HG02938 (cell line): ENCODE results near the gene ANXA5.
"Not testable (repeated sequence)": the region's sequence is repeated elsewhere in the genome, so short reads cannot be mapped to it uniquely, and the experiment has no call there.

Experiments used
- ATAC-seq: cut with Tn5 transposase; IDR thresholded peaks from one replicate; pipeline ENCODE4 v1.9.1; 2021; ENCODE audit warnings: mild to moderate bottlenecking, moderate library complexity; ENCODE audit not compliant: unreplicated experiment

Gene ANXA5

GRCh38 chr4:121696581-121697461 lies at the start of gene ANXA5:
Gene ANXA5 (minus strand): TSS chr4:121696980. CDS start chr4:121696589, 391 bp downstream.
- peak; percentile 80 for ATAC-seq

GRCh38 chr4:121742794-121743193 lies 46.0 kb upstream of the ANXA5 start:
- no peak for ATAC-seq

- no peak for ATAC-seq
Measured at GRCh38 chr4:121741751-121742150, 45.0 kb upstream of the ANXA5 start.

- no peak for ATAC-seq
Measured at GRCh38 chr4:121740796-121741409, 44.1 kb upstream of the ANXA5 start.

GRCh38 chr4:121739575-121739974 lies 42.8 kb upstream of the ANXA5 start:
- ATAC-seq: no peak

GRCh38 chr4:121738780-121739535 lies 42.2 kb upstream of the ANXA5 start:
- no peak for ATAC-seq

GRCh38 chr4:121737846-121738554 lies 41.2 kb upstream of the ANXA5 start:
- no peak for ATAC-seq

- ATAC-seq: peak; percentile 51
Measured at GRCh38 chr4:121736735-121737351, 40.1 kb upstream of the ANXA5 start.

- no peak for ATAC-seq
Measured at GRCh38 chr4:121734571-121734970, 37.8 kb upstream of the ANXA5 start.

GRCh38 chr4:121733942-121734341 lies 37.2 kb upstream of the ANXA5 start:
- no peak for ATAC-seq

- ATAC-seq: not testable (repeated sequence)
Measured at GRCh38 chr4:121729753-121730152, 33.0 kb upstream of the ANXA5 start.

GRCh38 chr4:121728798-121729226 lies 32.0 kb upstream of the ANXA5 start:
- no peak for ATAC-seq

GRCh38 chr4:121728066-121728465 lies 31.3 kb upstream of the ANXA5 start:
- no peak for ATAC-seq

GRCh38 chr4:121726642-121727268 lies 30.0 kb upstream of the ANXA5 start:
- peak; percentile 97 for ATAC-seq

GRCh38 chr4:121724671-121725070 lies 27.9 kb upstream of the ANXA5 start:
- ATAC-seq: no peak

GRCh38 chr4:121721700-121722099 lies 24.9 kb upstream of the ANXA5 start:
- no peak for ATAC-seq

GRCh38 chr4:121720109-121720508 lies 23.3 kb upstream of the ANXA5 start:
- no peak for ATAC-seq

GRCh38 chr4:121717680-121718237 lies 21.0 kb upstream of the ANXA5 start:
- ATAC-seq: no peak

- no peak for ATAC-seq
Measured at GRCh38 chr4:121714548-121714947, 17.8 kb upstream of the ANXA5 start.

- ATAC-seq: no peak
Measured at GRCh38 chr4:121712783-121713182, 16.0 kb upstream of the ANXA5 start.
